Measurements from ENCODE around the gene CRISPLD2. TPM values are rescaled to one million over a fixed set of nuclear protein-coding genes. Genes with fewer than 3 reads are reported as not detected.
A peak's percentile ranks its signal among the peaks of the same experiment; 100 is the strongest.
"Not testable (repeated sequence)": the region's sequence is repeated elsewhere in the genome, so short reads cannot be mapped to it uniquely, and the experiment has no call there.

Gene CRISPLD2
- total RNA-seq, 1 experiment from 2014 or later = 1.6 TPM

GRCh38 chr16:84842516-84843148, 22.8 kb downstream of the CRISPLD2 start:
- no peak overlapping the region for H3K4me3 ChIP-seq
- DNase-seq = no peak
- no peaks in the 10 kb centered on the region for H3K9me3 ChIP-seq
- H3K36me3 ChIP-seq = no peaks in the 10 kb centered on the region
- no peaks in the 10 kb centered on the region for H3K27me3 ChIP-seq

GRCh38 chr16:84843149-84844048, 23.6 kb downstream of the CRISPLD2 start:
- Histone ChIP-seq H3K36me3 (no peaks in the 10 kb centered on the region), H3K9me3 (no peaks in the 10 kb centered on the region), H3K4me3 (no peak overlapping the region), H3K27me3 (no peaks in the 10 kb centered on the region)
- no peak for DNase-seq

DNA sequence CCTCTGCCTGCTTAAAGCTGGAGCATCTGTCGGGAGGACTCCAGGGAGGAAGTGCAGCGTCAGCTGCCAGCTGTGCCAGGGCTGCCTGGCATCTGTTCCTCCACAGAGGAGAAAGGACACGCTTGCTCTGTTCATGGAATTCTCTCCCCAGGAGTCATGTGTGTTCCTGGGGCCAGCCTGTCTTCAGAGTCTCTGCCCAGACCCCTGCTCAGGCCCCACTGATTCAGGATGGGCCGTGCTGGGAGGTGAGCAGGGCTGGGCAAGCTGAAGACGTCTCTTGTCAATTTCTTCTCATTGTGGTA, 24.2 kb downstream of the CRISPLD2 start:
- H3K4me3 ChIP-seq = no peak overlapping the region
- peak; percentile 65 for DNase-seq
- no peaks in the 10 kb centered on the region for H3K36me3 ChIP-seq
- no peaks in the 10 kb centered on the region for H3K27me3 ChIP-seq
- H3K9me3 ChIP-seq = no peaks in the 10 kb centered on the region

DNA sequence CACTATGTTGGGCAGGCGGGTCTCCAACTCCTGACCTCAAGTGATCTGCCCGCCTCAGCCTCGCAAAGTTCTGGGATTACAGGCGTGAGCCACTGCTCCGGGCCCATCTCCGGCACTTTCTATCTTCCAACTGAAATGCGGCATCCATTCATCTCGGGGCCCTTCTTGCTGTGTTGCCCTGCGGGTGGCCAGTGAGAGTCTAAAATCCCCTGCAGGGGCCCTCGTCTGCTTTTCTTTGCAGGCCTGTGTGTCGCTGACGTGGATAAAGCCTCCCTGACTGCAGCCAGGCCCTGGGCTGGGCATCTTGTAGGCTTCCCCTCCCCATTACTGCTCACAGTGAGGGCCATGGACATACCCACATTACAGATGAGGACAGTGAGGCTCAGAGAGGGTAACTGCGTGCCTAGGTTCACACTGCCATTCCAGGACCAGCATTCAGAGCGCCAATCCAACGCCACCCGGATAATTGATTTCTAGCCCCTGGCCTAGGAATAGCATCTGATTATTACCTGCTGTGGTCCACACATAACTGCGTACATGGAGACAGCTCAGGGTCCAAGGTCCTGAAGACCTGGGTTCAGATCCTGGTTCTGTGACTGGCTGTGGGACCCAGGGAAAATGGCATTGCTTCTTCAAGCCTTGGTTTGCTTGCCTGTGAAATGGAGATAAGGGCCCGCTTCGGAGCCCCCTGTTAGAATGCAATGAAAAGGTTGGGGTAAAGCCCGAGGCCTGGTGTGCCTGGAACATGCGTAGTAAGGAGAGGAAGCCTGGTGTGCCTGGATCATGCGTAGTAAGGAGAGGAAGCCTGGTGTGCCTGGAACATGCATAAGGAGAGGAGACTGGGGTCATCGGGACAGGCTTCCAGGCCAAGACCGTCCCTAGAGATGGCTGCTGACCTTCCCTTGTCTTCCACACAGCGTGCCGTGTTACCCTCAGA, 25.0 kb downstream of the CRISPLD2 start:
- no peaks in the 10 kb centered on the region for H3K9me3 ChIP-seq
- H3K27me3 ChIP-seq = no peaks in the 10 kb centered on the region
- DNase-seq = no peak
- H3K4me3 ChIP-seq = no peak overlapping the region
- H3K36me3 ChIP-seq = no peaks in the 10 kb centered on the region

DNA sequence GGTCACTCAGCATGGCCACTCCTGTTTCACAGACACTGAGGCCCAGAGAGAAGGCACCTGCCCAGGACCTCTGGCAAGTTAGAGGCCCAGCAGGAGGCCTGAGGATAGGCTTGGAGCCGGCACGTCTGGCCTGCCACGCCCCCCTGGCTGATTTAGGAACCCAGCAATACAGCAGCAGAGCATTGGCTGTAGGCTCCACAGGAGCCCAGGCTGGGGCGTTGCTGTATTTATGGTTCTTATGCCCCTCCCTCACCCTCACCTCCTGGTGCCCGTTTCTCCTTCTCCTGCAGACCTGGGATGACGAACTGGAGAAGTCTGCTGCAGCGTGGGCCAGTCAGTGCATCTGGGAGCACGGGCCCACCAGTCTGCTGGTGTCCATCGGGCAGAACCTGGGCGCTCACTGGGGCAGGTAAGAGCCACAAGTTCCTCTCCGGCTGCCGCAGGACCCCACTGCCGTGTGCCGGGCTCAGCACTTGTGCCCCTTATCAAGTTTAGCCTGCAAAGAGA, 25.8 kb downstream of the CRISPLD2 start:
- DNase-seq = peak; percentile 22
- H3K27me3 ChIP-seq = no peaks in the 10 kb centered on the region
- no peak overlapping the region for H3K4me3 ChIP-seq
- H3K9me3 ChIP-seq = no peaks in the 10 kb centered on the region
- H3K36me3 ChIP-seq = no peaks in the 10 kb centered on the region

- Histone ChIP-seq H3K36me3 (no peaks in the 10 kb centered on the region), H3K9me3 (no peaks in the 10 kb centered on the region), H3K4me3 (no peak overlapping the region), H3K27me3 (no peaks in the 10 kb centered on the region)
- no peak for DNase-seq
Observed at GRCh38 chr16:84847564-84848355, 28.0 kb downstream of the CRISPLD2 start.

GRCh38 chr16:84848986-84849634, 29.3 kb downstream of the CRISPLD2 start:
- no peaks in the 10 kb centered on the region for H3K27me3 ChIP-seq
- DNase-seq = no peak
- no peak overlapping the region for H3K4me3 ChIP-seq
- no peaks in the 10 kb centered on the region for H3K36me3 ChIP-seq
- H3K9me3 ChIP-seq = no peaks in the 10 kb centered on the region

DNA sequence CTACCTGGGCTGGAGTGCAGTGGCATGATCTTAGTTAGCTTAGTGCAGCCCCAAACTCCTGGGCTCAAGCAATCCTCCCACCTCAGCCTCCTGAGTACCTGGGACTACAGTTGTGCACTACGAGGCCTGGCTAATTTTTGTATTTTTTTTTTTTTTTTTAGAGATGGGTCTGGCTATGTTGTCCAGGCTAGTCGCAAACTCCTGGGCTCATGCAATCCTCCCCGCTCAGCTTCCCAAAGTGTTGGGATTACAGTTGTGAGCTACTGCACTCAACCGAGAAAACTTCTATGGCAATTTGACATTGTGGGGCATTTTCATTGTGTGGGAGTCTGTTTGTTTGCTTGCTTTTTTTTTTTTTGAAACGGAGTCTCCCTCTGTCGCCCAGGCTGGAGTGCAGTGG, 30.0 kb downstream of the CRISPLD2 start:
- DNase-seq = no peak
- H3K36me3 ChIP-seq = no peaks in the 10 kb centered on the region
- H3K27me3 ChIP-seq = no peaks in the 10 kb centered on the region
- H3K9me3 ChIP-seq = no peaks in the 10 kb centered on the region
- H3K4me3 ChIP-seq = no peak overlapping the region

GRCh38 chr16:84850714-84851113, 30.9 kb downstream of the CRISPLD2 start:
- H3K4me3 ChIP-seq = no peak overlapping the region
- H3K9me3 ChIP-seq = no peaks in the 10 kb centered on the region
- H3K36me3 ChIP-seq = no peaks in the 10 kb centered on the region
- no peaks in the 10 kb centered on the region for H3K27me3 ChIP-seq
- DNase-seq = no peak

DNA sequence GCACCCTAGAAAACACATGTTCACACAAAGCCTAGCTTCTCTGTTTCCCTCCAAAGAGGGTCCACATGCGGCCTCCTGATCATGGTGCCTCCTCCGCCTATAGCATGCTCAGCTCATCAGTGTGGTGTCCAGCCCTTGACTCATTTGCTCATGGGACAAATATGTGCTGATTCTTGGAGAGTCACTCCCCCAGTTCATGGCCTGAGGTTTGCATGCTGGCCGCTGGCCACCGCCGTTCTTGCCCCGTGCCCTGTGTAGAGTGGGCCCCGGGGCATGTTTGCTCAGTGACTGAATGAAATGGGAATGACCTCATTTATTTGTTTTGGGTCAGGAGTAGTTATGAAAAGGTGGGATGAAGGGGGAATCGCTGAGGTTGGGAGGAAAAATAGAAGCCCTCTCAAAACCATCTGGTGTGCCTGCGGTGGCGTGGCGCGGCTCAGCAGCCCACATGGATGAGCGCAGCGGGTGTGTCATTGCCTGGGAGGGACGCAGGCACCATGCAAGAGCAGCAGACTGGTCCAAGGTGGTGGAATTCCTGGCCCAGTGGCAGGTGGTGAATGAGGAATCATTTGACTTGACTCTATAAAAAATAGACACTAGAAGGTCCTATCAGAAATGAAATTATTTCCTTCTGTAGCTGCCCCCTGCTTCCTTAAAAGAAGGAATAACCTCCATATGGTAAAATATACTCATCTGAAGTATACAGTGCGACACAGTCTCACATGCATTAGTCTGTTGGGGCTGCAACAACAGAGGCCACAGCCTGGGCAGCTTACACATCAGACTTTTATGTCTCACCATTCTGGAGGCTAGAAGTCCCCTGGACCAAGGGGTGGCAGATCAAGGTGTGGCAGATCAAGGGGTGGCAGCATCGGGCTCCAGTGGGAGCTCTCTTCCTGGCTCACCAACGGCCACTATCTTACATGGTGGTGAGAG, 31.7 kb downstream of the CRISPLD2 start:
- H3K36me3 ChIP-seq = no peaks in the 10 kb centered on the region
- no peaks in the 10 kb centered on the region for H3K9me3 ChIP-seq
- H3K27me3 ChIP-seq = no peaks in the 10 kb centered on the region
- H3K4me3 ChIP-seq = no peak overlapping the region
- DNase-seq = peak; percentile 91

DNA sequence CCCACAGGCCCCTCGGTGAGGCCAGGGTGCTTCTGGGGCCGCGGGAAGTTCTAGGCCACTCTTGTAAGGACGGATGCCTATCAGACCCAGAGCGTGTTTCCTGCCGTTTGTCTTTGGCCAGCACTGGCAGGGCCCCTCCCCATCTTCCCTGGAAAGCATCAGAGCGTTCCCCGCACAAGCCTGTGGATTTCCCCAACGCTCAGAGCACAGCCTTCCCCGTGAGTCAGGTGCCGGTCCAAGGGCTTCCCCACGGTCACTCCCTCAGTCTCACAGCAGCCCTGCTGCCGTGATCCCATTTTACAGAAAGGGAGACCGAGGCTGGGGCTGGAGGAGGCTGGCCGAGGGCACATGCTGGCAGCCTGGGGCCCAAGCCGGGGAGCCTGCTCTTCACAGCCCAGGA, 33.7 kb downstream of the CRISPLD2 start:
- no peaks in the 10 kb centered on the region for H3K36me3 ChIP-seq
- no peak for DNase-seq

GRCh38 chr16:84854759-84855158, 35.0 kb downstream of the CRISPLD2 start:
- no peaks in the 10 kb centered on the region for H3K27me3 ChIP-seq

More for the DNA sequence above, 33.7 kb downstream of the CRISPLD2 start:
- Histone ChIP-seq H3K27me3 (no peaks in the 10 kb centered on the region), H3K9me3 (no peaks in the 10 kb centered on the region), H3K4me3 (no peak overlapping the region)

DNA sequence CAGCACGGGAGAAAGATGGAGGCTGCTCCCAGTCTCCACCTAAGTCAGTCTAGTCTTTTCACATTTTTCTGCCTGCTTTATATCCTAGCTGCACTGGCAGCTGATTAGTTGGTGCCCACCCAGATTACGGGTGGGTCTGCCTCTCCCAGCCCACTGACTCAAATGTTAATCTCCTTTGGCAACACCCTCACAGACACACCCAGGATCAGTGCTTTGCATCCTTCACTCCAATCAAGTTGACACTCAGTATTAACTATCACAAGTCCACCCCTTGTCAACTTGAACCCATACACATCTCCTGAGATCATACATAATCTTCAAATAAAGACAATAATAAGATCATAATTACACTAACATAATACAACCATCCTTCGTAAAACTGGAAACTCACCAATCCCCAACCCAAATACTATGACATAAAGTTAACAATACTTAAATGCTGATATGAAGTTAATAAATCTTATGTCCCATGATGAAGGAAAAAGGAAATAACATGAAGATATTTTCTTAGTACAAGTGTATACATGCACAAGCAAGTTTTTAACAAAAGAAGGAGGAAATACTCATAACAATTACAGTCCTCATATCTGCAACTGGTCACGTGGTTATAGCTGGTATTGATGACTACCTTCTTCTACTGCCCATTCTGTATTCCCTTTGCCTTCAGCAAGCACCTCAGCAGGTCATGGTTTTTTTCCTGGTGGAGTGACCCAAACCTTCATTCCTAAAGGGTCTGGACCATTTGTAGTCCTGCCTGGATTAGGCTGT, 35.8 kb downstream of the CRISPLD2 start:
- H3K27me3 ChIP-seq, H3K36me3 ChIP-seq, H3K4me3 ChIP-seq, H3K9me3 ChIP-seq, DNase-seq: not testable (repeated sequence)

More at GRCh38 chr16:84854759-84855158, 35.0 kb downstream of the CRISPLD2 start:
- Histone ChIP-seq H3K4me3 (no peak overlapping the region), H3K36me3 (no peaks in the 10 kb centered on the region), H3K9me3 (no peaks in the 10 kb centered on the region)
- no peak for DNase-seq

- H3K4me3 ChIP-seq, H3K36me3 ChIP-seq, H3K9me3 ChIP-seq, H3K27me3 ChIP-seq, DNase-seq: not testable (repeated sequence)
Observed at GRCh38 chr16:84856203-84856581, 36.4 kb downstream of the CRISPLD2 start.
